Retinal pigment epithelial cell (primary cell): Measurements from ENCODE around the gene MAPK12.

Experiments
- DNase-seq: peaks from one replicate; pipeline ENCODE4 v3.0.0-alpha.2; 2010; ENCODE audit warnings: low read depth
- H3K4me3 ChIP-seq: 2 replicates; pipeline ENCODE4 v1.5.1; 2011; ENCODE audit warnings: mild to moderate bottlenecking, low read length, control low read depth, moderate library complexity
- TF ChIP-seq, protein P1 (sequence below): conservative IDR thresholded peaks from 2 replicates; pipeline ENCODE4 v1.5.1; 2011; ENCODE audit warnings: low read depth, low read length, control low read depth, inconsistent platforms

MAPK12 gene

DNA sequence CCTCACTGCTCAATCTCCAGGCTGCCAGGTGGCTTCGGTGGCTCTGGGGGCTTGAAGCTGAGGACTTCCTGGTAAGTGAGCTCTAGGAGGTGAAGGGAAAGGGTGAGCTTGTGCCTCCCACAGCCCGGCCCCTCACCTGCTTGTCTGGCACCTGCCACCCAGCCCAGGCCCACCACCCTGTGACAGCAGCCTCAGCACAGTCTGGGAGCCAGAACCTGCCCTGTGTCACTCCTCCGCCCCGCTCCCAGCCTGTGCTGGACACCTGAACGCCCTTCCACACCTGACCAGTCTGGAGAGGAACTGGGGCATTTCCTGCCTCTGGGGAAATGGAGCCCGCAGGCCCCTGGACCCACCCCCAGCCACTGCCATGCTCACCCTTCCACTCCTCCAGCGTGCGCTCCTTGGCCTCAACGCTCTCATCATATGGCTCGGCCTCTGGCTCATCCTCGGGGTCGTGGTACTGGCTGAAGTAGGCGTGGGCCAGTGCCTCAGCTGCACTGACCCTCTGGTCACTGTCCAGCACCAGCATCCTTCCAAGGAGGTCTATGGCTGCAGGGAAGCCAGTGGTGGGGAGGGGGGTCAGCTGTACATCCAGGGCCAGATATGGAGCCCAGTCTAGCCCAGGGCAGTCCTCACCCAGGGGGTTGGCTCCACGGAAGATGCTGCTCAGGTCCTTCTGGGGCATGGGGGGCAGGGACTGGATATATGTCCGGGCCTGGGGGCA lies 3.6 kb upstream of the MAPK12 start:
- TF ChIP-seq, protein P1, sequence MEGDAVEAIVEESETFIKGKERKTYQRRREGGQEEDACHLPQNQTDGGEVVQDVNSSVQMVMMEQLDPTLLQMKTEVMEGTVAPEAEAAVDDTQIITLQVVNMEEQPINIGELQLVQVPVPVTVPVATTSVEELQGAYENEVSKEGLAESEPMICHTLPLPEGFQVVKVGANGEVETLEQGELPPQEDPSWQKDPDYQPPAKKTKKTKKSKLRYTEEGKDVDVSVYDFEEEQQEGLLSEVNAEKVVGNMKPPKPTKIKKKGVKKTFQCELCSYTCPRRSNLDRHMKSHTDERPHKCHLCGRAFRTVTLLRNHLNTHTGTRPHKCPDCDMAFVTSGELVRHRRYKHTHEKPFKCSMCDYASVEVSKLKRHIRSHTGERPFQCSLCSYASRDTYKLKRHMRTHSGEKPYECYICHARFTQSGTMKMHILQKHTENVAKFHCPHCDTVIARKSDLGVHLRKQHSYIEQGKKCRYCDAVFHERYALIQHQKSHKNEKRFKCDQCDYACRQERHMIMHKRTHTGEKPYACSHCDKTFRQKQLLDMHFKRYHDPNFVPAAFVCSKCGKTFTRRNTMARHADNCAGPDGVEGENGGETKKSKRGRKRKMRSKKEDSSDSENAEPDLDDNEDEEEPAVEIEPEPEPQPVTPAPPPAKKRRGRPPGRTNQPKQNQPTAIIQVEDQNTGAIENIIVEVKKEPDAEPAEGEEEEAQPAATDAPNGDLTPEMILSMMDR = no peak
- DNase-seq = no peak
- H3K4me3 ChIP-seq = no peak overlapping the region

DNA sequence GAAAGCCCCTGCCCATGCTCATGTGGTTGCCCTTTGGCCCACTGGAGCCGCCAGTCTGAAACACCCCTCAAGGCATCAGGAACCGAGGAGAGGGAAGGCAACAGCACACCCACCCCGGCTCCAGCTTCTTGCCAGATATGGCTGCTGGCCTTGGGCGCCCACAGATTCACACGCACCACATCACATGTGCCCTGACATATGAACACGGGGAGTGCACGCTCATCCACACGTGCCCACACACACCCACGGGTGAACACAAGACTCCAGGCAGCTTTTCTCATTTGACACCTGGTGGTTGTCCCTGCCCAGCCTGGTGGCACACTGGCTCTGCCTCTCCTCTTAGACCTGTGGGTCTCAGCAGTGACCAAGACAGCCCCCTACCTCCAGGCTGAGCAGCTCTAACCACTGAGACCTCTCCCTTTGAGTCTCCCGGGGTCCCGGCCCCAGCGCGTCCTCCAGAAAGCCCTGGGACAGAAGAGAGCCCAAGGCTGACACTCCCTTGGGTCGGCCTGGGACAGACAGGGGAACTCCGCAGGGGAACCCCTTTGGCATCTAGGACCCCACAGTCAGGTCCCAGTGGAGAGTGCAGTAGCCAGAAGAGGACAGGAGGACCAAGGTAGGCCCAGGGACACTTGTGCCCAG lies 2.7 kb upstream of the MAPK12 start:
- TF ChIP-seq, protein P1 = no peak
- no peak overlapping the region for H3K4me3 ChIP-seq
- DNase-seq = no peak

DNA sequence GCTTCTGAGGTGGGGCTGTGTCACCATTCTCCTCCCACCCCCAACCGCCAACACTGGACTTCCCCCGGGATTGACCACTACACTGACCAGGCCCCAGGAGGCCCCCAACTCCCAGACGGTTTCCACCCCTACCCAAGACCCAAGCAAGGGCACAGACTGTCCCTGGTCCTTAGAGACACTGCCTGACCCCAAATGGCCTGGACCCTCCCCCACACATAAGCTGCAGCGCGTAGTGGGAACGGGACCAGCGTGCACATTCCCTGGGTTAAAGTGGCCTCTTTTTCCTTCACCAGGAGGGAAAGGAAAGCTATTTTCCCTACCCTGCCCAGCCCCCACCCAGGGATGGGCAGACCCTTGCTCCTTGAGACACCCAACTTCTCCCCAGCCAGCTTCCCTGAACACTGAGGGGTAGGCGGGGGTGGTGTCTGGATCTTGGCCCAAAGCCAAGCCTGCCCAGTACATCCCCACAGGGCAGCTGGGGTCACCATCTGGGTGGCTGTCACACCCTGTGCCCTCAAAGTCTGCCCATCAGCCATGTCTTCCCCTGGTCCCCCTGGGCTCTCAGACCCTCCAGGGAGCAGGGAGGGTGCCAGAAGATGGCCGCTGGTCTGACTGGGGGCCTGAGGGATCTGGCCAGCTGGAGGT lies 1.6 kb upstream of the MAPK12 start:
- H3K4me3 ChIP-seq = no peak overlapping the region
- DNase-seq = no peak
- TF ChIP-seq, protein P1 = no peak

DNA sequence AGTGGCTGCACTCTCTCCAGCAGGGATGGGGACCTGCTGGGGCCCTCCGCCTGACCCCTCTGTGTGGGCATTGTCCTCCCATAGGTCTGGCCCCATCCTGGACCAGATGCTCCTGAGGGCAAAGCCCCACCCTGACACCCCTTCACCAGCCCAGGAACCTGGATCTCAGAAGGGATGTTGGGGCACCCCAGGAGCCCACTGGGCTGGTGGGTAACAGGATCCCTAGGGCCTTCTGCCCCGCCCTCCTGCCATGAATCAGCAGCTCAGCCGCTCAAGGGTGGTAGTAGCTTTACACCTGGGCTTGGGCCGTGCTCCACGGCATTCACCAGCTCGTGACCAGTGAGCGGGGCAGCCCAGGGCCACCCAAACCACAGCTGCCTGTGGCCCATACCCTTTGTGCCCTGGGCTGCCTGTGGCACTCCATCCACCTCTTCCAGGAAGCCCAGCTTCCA lies 1.0 kb upstream of the MAPK12 start:
- TF ChIP-seq, protein P1 = no peak
- DNase-seq = no peak
- H3K4me3 ChIP-seq = no peak overlapping the region

DNA sequence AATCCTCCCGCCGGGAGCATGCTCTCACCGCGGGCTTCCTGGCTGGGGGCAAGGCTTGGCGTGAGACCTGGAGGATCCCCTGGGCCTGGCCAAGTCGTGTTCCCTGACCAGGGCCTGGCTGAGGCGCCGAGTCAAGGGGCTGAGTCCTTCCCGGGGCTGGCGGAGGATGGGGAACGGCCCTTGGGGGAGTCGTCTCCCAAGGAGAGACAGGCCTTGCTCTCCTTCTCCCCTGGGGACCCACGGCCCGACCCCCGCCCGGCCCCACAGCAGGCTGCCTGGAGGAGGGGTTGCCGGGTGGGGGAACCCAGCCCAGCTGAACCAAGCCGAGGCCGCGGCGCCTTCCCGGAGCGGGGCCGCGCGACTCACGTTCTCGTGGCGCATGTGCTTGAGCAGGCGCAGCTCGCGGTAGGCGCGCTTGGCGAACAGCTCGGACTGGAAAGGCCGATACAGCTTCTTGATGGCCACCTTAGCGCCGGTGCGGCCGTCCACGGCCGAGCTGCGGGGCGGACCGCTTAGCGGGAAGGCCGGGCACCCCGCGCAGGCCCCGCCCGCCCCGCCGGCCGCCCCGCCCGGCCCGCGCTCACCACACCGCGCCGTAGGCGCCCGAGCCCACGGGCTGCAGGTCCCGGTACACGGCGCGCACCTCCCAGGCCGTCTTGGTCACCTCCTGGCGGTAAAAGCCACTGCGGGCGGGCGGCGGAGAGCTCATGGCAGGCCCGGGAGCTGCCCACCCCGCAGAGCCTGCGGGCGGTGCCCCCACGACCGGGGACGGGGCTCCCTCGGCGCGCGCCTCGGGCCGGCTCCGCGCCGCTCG lies 475 bp downstream of the MAPK12 start:
- TF ChIP-seq, protein P1 = no peak
- no peak for DNase-seq
- H3K4me3 ChIP-seq = peak overlapping the region; percentile 53

DNA sequence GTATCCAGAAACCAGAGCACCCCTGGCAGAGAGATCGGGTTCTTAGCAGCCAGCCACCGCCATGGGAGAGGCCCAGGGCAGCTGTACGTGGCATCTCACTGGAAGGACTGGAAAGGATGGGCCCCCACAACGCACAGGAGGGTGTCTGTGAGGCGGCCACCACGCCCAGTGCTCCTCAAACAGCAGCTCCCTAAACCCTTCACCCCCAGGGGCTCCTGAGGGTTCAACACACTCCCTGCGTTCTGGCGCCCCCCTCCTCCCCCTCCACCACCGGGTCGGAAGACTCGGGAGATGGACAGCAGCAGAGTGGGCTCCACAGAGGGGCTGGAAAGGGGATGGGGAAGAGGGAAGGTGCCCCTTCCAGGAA lies 1.1 kb downstream of the MAPK12 start:
- no peak for DNase-seq
- peak overlapping the region; percentile 53 for H3K4me3 ChIP-seq
- TF ChIP-seq, protein P1 = no peak
